AG04450 (cell line): ENCODE data around the gene ZCCHC13. TPM values are rescaled to one million over a fixed set of nuclear protein-coding genes. Genes with fewer than 3 reads are reported as not detected.
"Not testable (repeated sequence)": the region's sequence is repeated elsewhere in the genome, so short reads cannot be mapped to it uniquely, and the experiment has no call there.

Experiments used
- CTCF ChIA-PET: fragments of 300-600, 350-600 bp; formaldehyde crosslinking; extraction: SDS; loops from one replicate; lab custom pipeline; 2022; ENCODE audit warnings: antibody characterized with exemption, inconsistent platforms; lab: Charles Lee
- POLR2A ChIA-PET: fragments of 350-600 bp; formaldehyde crosslinking; extraction: SDS; loops from one replicate; lab custom pipeline; 2021; ENCODE audit warnings: antibody characterized with exemption, inconsistent platforms; lab: Yijun Ruan, JAX
- DNase-seq: peaks from one replicate; pipeline ENCODE4 v3.0.0-alpha.2; 2011; ENCODE audit warnings: low read depth, low spot score
- H3K27ac ChIP-seq: one replicate; pipeline ENCODE4 v1.5.1; 2012; ENCODE audit warnings: low read depth, low read length, control low read depth
- H3K27me3 ChIP-seq: one replicate; pipeline ENCODE4 v1.6.0; 2012; ENCODE audit warnings: low read length; ENCODE audit not compliant: control insufficient read depth, insufficient read depth
- H3K4me3 ChIP-seq: 2 replicates; pipeline ENCODE4 v1.5.1; 2011; ENCODE audit warnings: mild to moderate bottlenecking, low read depth, low read length, control low read depth
- H3K9me3 ChIP-seq: 2 replicates; pipeline ENCODE4 v1.5.1; 2012; ENCODE audit warnings: low read length; ENCODE audit not compliant: control insufficient read depth, insufficient read depth
- CTCF ChIP-seq: IDR thresholded peaks from 2 replicates; pipeline ENCODE4 v1.5.1; 2011; ENCODE audit warnings: low read depth, low read length, control low read depth, inconsistent platforms
- polyA plus RNA-seq: library from polyadenylated mRNA; depleted of rRNA; stranded (reverse); fragments of >200 nt; gene quantifications from 2 replicates; pipeline ENCODE4 v1.2.3, GENCODE V29; 2011

ZCCHC13 gene
- polyA plus RNA-seq, 1 experiment: not detected

DNA sequence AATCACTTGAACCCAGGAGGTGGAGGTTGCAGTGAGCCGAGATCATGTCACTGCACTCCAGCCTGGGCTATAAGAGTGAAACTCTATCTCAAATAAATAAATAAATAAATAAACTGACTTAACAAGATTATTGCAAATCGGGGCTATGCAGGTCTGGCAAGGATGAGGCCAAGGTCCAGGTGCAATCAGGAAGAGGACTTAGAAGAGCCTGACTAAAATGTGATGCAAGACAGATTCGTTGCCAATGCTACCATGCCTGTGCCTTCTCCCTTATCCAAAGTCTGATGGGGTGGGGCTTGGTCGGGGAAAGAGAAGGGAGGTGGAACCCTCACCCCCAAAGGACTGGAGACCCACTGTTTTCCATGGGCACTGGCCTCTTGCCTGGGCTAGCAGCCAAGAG, 14.7 kb downstream of the ZCCHC13 start:
- H3K9me3 ChIP-seq: no peaks in the 10 kb centered on the region
- CTCF ChIA-PET: no interaction called here
- H3K4me3 ChIP-seq: no peak overlapping the region
- no peak for DNase-seq
- H3K27ac ChIP-seq: no peak overlapping the region
- H3K27me3 ChIP-seq: peaks cover 2% of the 10 kb centered on the region
- no peak for TF ChIP-seq CTCF
- POLR2A ChIA-PET: no interaction called here

DNA sequence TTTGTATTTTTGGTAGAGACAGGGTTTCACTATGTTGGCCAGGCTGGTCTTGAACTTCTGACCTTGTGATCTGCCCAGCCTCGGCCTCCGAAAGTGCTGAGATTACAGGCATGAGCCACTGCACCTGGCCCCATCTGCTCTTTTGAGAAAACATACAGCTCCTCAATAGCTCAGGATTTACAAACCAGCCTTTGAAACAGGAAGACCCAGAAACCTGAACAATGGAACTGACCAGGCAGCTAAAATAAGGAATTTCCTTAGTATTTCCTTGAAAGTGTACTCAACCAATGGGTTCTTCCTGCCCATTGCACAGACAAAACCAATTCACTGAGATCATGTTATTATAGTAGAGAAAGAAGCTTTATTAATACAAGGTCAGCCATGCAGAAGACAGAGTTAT, 15.3 kb downstream of the ZCCHC13 start:
- POLR2A ChIA-PET, H3K27ac ChIP-seq, DNase-seq, H3K9me3 ChIP-seq, CTCF ChIA-PET, H3K27me3 ChIP-seq, H3K4me3 ChIP-seq: not testable (repeated sequence)

GRCh38 chrX:74321191-74321590, 17.2 kb downstream of the ZCCHC13 start:
- no peak for DNase-seq
- H3K27me3 ChIP-seq: peaks cover 2% of the 10 kb centered on the region
- H3K4me3 ChIP-seq: no peak overlapping the region
- no peaks in the 10 kb centered on the region for H3K9me3 ChIP-seq
- POLR2A ChIA-PET: no interaction called here
- no peak overlapping the region for H3K27ac ChIP-seq
- TF ChIP-seq CTCF: no peak
- CTCF ChIA-PET: no interaction called here

- CTCF ChIA-PET: no interaction called here
- TF ChIP-seq CTCF: no peak
These were observed 20.2 kb downstream of the ZCCHC13 start for GRCh38 chrX:74324131-74324530.

DNA sequence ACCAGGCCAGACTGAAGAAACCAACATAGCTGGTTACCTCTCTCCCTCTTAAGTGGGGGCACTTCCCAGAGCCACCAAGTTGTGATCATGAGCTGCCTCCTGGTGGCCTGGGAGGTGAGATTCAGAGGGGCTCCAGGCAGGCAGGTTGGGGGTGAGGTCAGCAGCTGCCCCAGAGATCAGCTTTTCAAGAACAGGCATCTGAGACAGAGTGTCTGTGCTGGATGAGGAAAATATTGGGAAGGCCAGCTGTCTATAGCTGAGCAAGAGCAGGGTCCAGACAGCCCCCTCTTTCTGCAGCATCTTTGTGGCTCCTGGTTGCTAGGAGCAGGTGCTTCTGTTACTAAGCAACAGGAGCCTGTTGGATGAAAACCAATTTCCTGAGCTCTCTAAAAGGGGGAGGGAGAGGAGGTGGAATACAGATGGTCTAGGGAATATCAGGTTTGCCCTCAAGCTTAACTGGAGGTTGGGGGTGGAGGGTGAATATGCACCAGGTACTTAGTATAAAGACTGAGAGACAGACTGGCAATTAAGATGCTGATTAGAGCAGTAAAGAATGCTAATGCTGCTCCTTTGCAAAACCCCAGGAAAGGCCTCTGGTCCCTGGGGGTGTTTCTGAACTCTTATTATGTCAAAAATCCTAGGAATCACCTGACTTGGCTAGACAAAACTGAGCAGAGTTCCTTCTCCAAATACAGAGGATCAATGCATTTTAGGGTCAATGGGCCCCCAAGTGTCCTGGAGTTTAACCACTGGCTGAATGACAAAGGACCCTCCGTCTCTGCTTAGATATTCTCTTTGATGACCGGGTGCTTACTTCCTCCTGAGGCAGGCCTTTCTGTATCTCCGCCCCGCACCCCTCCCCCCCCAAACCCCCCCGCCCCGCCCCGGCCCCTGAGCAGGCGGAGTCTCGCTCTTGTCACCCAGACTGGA, 21.4 kb downstream of the ZCCHC13 start:
- no peak for TF ChIP-seq CTCF
- Histone ChIP-seq H3K27ac (no peak overlapping the region), H3K4me3 (no peak overlapping the region), H3K27me3 (peaks cover under 1% of the 10 kb centered on the region), H3K9me3 (no peaks in the 10 kb centered on the region)
- ChIA-PET CTCF (no interaction called here), POLR2A (no interaction called here)
- no peak for DNase-seq

More at GRCh38 chrX:74324131-74324530, 20.2 kb downstream of the ZCCHC13 start:
- Histone ChIP-seq H3K27ac (no peak overlapping the region), H3K9me3 (no peaks in the 10 kb centered on the region), H3K27me3 (peaks cover 2% of the 10 kb centered on the region), H3K4me3 (no peak overlapping the region)
- POLR2A ChIA-PET: no interaction called here
- no peak for DNase-seq
